Right hindlimb (tissue), 1 donor: ENCODE measurements around the gene CORIN.
"Not testable (repeated sequence)": the region's sequence is repeated elsewhere in the genome, so short reads cannot be mapped to it uniquely, and the experiment has no call there.

Source experiments
- DNase-seq: peaks from one replicate; pipeline ENCODE4 v3.0.0-alpha.2; 2018

CORIN gene

DNA sequence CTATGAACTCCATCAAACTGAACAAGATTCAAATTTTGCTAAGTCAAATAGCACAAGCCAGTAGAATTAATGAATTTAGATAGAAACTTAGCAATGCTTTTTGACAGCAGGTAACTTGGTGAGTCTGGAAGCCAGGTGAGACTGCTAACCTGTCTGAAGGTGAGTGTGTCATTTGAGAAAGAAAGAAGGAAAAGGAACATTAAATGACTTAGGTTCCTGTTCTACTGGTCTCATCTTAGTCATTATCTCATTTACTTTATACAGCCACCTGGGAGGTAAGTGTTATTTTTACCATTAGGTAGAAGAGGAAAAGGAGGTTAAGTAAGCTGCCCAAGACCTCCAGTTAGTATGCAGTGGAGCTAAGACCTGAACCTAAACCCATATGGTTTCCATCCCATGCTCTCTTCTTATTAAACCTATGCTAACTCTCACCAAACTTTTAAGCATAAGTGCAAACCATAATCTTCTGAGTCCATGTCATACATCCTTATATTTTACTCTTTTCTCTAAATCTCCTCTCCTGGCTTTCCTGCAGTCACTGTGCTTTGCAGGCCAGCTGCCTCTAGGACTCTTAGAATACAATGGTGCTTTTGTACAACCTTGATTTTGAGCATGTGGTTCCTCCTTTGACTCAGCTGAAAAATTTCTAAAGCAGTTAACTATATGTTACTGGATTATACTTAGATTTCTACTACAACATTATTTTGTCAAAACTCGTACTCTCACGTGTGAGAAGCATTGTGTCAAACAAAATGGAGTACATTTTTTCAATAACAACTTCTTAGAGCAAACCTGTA lies 284.3 kb downstream of the CORIN start:
- DNase-seq = no peak

DNA sequence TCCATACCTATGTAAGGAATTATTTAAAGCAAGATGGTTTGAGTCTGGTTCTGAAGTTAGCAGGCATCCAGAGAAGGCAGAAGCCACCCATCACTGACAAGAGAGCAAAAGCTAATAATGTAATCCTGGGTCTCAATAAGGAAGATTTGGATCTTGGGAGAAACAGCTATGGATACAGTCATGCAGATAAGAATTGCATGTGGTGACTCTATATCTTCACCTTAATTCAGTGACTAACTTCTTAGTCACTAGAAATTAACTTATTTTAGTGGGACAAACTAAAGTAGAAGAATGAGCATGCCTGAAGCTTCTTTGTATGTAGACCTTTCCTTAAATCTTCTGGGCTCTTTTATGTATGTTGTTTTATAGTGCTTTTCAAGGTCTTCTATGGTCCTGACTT lies 286.2 kb downstream of the CORIN start:
- no peak for DNase-seq

DNA sequence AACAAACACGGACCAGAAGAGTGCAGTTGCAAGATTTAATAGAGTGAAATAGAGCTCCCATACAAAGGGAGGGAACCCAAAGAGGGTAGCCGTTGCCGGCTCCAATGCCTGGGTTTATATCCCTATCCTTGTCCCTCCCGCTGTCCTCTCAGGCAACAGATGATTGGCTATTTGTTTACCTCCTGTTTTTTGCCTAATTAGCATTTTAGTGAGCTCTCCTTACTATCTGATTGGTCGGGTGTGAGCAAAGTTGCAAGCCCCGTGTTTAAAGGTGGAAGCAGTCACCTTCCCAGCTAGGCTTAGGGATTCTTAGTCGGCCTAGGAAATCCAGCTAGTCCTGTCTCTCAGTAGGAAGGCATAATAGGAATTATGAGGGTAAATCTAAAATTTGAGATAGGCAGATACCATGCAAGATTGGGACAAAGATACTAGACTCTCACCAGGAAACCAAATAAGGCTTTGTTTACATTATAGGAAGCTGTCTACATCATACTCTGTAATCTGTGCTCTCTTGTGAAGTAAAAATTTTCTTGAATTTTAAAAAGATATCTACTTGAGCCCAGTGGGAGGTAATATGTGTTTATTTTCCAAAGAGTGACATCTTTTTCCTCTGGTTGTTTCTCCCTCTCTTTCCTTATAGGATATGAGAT lies 286.8 kb downstream of the CORIN start:
- DNase-seq = no peak

DNA sequence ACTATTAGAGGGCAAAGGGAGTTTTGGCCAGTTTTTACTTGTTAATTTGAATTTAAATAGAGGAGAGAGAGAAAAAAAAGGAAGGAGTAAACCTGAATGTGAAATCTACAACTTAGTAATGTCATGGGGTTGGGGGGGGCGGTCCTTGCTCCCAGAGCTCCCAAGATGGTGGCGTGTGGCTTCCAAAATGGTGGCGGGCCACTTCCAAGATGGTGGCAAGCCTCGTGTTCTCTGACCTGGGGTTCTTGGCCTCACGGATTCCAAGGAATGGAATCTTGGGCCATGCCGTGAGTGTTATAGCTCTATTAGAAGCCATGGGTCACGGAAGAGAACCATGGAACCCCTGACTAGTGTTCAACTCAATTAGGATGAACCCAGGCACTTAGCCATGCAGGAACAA lies 287.5 kb downstream of the CORIN start:
- DNase-seq = not testable (repeated sequence)
